Parathyroid adenoma (tissue), 2 donors: ENCODE data around the gene CDC45.

Experiments
- H2AFZ ChIP-seq: fragments of 300-600 bp; sonication (generic); one replicate; pipeline ENCODE4 v1.7.0; 2017; ENCODE audit warnings: antibody characterized with exemption, mild to moderate bottlenecking
- H3K27ac ChIP-seq: fragments of 300-600 bp; sonication (generic); one replicate; pipeline ENCODE4 v1.7.0; 2017
- H3K27me3 ChIP-seq: fragments of 300-600 bp; sonication (generic); one replicate; pipeline ENCODE4 v1.7.0; 2017; ENCODE audit warnings: low read length; ENCODE audit not compliant: control insufficient read depth, insufficient read depth
- H3K36me3 ChIP-seq: fragments of 300-600 bp; sonication (generic); one replicate; pipeline ENCODE4 v1.7.0; 2017; ENCODE audit warnings: low read length; ENCODE audit not compliant: control insufficient read depth, insufficient read depth
- H3K4me1 ChIP-seq: fragments of 300-600 bp; sonication (generic); one replicate; pipeline ENCODE4 v1.7.0; 2017; ENCODE audit warnings: control low read depth
- H3K4me2 ChIP-seq: fragments of 300-600 bp; sonication (generic); one replicate; pipeline ENCODE4 v1.7.0; 2017; ENCODE audit warnings: low read length
- H3K4me3 ChIP-seq: fragments of 300-600 bp; sonication (generic); one replicate; pipeline ENCODE4 v1.7.0; 2017; ENCODE audit warnings: low read depth, low read length
- H3K79me2 ChIP-seq: fragments of 300-600 bp; sonication (generic); one replicate; pipeline ENCODE4 v1.7.0; 2017; ENCODE audit warnings: control low read depth
- H3K9ac ChIP-seq: fragments of 300-600 bp; sonication (generic); one replicate; pipeline ENCODE4 v1.7.0; 2017; ENCODE audit warnings: mild to moderate bottlenecking
- H3K9me3 ChIP-seq: fragments of 300-600 bp; sonication (generic); one replicate; pipeline ENCODE4 v1.7.0; 2017; ENCODE audit warnings: low read length; ENCODE audit not compliant: control insufficient read depth
- TF ChIP-seq, protein P1 (sequence below): fragments of 300-600 bp; sonication (generic); IDR thresholded peaks from one replicate; pipeline ENCODE4 v1.7.0; 2017; ENCODE audit warnings: antibody characterized with exemption, mild to moderate bottlenecking
- donor health status: primary hyperparathyroidism.

Gene CDC45

DNA sequence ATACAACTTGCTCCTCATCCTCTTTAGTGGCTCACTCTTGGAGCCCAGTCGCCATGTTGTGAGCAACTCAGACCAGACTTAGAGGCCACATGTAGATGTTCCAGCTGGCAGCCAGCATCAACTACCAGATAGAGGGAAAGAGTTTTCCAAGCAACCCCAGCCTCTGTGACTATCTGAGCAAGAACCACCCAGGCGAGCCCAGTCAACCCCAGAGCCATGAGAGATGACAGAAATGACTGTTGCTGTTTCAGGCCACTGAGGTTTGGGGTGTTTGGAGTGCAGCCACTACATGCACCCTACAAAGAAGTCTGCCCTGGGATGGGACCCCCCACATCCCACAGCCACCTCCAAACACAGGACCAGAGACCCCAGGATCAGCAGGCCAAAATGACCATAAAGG is 69.2 kb downstream of the CDC45 start:
- no peaks in the 10 kb centered on the region for H3K4me1 ChIP-seq
- no peak overlapping the region for H2AFZ ChIP-seq
- H3K79me2 ChIP-seq = no peaks in the 10 kb centered on the region
- no peak overlapping the region for H3K27ac ChIP-seq
- H3K4me2 ChIP-seq = no peak overlapping the region
- TF ChIP-seq, protein P1, sequence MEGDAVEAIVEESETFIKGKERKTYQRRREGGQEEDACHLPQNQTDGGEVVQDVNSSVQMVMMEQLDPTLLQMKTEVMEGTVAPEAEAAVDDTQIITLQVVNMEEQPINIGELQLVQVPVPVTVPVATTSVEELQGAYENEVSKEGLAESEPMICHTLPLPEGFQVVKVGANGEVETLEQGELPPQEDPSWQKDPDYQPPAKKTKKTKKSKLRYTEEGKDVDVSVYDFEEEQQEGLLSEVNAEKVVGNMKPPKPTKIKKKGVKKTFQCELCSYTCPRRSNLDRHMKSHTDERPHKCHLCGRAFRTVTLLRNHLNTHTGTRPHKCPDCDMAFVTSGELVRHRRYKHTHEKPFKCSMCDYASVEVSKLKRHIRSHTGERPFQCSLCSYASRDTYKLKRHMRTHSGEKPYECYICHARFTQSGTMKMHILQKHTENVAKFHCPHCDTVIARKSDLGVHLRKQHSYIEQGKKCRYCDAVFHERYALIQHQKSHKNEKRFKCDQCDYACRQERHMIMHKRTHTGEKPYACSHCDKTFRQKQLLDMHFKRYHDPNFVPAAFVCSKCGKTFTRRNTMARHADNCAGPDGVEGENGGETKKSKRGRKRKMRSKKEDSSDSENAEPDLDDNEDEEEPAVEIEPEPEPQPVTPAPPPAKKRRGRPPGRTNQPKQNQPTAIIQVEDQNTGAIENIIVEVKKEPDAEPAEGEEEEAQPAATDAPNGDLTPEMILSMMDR = no peak
- no peak overlapping the region for H3K4me3 ChIP-seq
- no peaks in the 10 kb centered on the region for H3K36me3 ChIP-seq
- no peak overlapping the region for H3K9ac ChIP-seq
- no peaks in the 10 kb centered on the region for H3K27me3 ChIP-seq
- H3K9me3 ChIP-seq = no peaks in the 10 kb centered on the region

- Histone ChIP-seq H3K4me3 (no peak overlapping the region), H3K27ac (no peak overlapping the region), H3K4me2 (no peak overlapping the region), H3K9me3 (no peaks in the 10 kb centered on the region), H3K4me1 (no peaks in the 10 kb centered on the region), H3K36me3 (no peaks in the 10 kb centered on the region), H3K79me2 (no peaks in the 10 kb centered on the region), H2AFZ (no peak overlapping the region), H3K9ac (no peak overlapping the region), H3K27me3 (no peaks in the 10 kb centered on the region)
- TF ChIP-seq, protein P1 = no peak
These were observed 69.7 kb downstream of the CDC45 start for GRCh38 chr22:19549428-19549827.

GRCh38 chr22:19550382-19550781 is 70.7 kb downstream of the CDC45 start:
- TF ChIP-seq, protein P1 = no peak
- no peak overlapping the region for H2AFZ ChIP-seq
- H3K79me2 ChIP-seq = no peaks in the 10 kb centered on the region
- no peak overlapping the region for H3K9ac ChIP-seq
- H3K27ac ChIP-seq = no peak overlapping the region
- H3K4me3 ChIP-seq = no peak overlapping the region
- no peaks in the 10 kb centered on the region for H3K36me3 ChIP-seq
- H3K9me3 ChIP-seq = no peaks in the 10 kb centered on the region
- no peak overlapping the region for H3K4me2 ChIP-seq
- H3K27me3 ChIP-seq = no peaks in the 10 kb centered on the region
- H3K4me1 ChIP-seq = no peaks in the 10 kb centered on the region

DNA sequence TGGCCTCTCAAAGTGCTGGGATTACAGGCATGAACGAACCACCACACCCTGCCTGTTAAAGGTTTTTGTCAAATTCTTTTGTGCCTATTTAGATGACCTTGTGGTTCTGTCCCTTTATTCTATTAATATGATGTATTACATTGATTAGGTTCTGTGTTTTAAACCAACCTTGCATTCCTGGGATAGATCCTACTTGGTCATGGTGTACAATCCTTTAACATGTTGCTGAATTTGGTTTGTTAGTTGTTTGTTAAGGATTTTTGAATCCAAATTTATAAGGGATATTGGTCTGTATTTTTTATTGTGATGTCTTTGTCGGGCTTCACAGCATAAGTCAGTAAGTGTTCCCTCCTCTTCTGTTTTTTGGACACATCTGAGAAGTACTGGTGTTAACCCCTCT is 73.5 kb downstream of the CDC45 start:
- Histone ChIP-seq H2AFZ (no peak overlapping the region), H3K27ac (no peak overlapping the region)

DNA sequence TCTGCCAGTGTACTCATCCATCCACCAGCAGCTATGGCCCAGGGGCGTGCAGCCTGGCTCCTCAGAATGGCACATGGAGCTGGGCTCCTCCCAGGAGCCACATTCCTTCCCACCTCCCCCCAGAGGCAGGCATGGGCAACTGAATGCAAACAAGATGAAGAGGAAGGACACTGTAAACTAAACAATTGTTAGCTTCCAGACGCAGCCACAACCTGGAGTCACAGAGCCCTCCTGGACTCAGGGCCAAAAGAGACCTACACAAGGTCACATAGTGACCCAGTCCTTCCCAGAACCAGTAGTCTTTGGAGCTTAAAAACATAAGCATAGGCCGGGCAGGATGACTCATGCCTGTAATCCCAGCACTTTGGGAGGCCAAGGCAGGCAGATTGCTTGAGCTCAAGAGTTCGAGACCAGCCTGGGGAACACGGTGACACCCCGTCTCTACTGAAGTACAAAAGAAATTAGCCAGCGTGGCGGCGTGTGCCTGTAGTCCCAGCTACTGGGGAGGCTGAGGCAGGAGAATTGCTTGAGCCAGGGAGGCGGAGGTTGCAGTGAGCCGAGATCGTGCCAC is 75.2 kb downstream of the CDC45 start:
- Histone ChIP-seq H3K9me3 (no peaks in the 10 kb centered on the region), H3K36me3 (no peaks in the 10 kb centered on the region), H3K79me2 (no peaks in the 10 kb centered on the region), H3K4me2 (no peak overlapping the region), H3K27me3 (no peaks in the 10 kb centered on the region), H3K27ac (no peak overlapping the region), H3K9ac (no peak overlapping the region), H3K4me3 (no peak overlapping the region), H2AFZ (no peak overlapping the region), H3K4me1 (no peaks in the 10 kb centered on the region)
- TF ChIP-seq, protein P1 = no peak

More for the DNA sequence above, 73.5 kb downstream of the CDC45 start:
- TF ChIP-seq, protein P1 = no peak
- no peaks in the 10 kb centered on the region for H3K36me3 ChIP-seq
- no peak overlapping the region for H3K9ac ChIP-seq
- H3K9me3 ChIP-seq = no peaks in the 10 kb centered on the region
- no peaks in the 10 kb centered on the region for H3K27me3 ChIP-seq
- H3K4me2 ChIP-seq = no peak overlapping the region
- H3K79me2 ChIP-seq = no peaks in the 10 kb centered on the region
- no peak overlapping the region for H3K4me3 ChIP-seq
- H3K4me1 ChIP-seq = no peaks in the 10 kb centered on the region
